SIG-M5 treated with dmso at 0.1 percent for 504 hours (cell line): Measurements from ENCODE around the gene ADAMTS2.

Experiments
- DNase-seq: peaks from one replicate; lab custom pipeline; 2025; ENCODE audit not compliant: unreplicated experiment; lab: John Stamatoyannopoulos, UW

Gene ADAMTS2

DNA sequence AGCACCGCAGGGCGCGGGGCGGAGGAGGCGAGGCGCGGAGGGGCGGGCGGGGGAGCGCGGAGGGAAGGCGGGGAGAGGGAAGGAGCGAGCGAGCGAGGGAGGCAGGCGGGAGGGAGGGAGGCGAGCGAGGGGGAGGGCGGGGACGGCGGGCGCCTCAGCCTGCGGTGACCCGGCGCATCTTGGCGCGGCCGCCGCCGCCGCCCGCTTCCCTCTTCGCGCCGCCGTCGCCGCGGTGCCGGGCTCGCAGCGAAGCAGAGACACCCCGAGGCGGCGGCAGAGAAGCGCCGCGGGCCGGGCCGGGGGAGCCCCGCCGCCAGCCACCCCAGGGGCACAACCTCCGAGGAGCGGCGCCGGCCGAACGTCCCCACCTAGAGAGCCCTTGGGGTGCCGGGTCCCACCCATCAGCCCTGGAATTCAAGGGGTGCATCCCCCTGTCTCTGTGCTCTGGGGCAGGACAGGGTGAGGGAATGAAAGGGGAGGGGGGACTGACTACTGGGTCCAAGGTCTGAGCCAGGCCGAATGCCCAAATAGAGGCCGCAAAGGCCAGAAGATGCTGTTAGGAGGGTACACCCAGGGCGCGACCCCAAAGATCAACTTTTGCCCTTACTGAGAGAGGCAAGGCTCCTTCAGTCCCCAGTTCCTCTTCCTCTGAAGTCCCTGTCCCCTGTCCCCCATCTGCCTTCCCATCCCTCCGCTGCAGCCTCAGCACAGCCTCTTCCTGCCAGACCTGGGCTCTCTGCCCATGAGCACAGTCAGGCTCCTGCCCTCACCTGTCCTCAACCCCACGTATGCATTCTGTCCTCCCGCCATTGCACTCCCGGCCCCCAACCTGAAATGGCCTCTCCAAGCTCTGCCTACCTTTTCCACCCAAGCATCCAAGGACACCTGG, at the start of gene ADAMTS2:
ADAMTS2 (minus strand) TSS at position 29 of the 889 bp plus-strand sequence. CDS start 133 bp downstream, outside the sequence.
- DNase-seq: peak; percentile 47

DNA sequence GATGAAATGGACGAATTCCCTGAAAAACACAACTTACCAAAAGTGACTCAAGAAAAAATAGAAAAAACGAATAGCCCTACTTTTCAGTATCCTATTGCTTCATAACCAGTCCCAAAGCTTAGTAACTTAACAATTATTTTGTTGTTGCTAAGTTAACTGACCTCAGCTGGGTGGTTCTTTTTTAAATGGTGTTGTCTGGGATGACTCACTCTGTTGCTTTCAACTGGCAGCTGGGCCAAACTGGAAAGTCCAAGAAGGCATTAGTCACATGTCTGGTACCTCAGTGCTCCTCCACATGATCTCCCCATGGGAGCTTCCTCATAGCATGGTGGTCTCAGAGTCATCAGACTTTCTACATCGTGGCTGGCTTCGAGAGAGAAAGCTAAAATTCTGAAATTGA, 47.8 kb upstream of the ADAMTS2 start:
- DNase-seq: peak; percentile 27

DNA sequence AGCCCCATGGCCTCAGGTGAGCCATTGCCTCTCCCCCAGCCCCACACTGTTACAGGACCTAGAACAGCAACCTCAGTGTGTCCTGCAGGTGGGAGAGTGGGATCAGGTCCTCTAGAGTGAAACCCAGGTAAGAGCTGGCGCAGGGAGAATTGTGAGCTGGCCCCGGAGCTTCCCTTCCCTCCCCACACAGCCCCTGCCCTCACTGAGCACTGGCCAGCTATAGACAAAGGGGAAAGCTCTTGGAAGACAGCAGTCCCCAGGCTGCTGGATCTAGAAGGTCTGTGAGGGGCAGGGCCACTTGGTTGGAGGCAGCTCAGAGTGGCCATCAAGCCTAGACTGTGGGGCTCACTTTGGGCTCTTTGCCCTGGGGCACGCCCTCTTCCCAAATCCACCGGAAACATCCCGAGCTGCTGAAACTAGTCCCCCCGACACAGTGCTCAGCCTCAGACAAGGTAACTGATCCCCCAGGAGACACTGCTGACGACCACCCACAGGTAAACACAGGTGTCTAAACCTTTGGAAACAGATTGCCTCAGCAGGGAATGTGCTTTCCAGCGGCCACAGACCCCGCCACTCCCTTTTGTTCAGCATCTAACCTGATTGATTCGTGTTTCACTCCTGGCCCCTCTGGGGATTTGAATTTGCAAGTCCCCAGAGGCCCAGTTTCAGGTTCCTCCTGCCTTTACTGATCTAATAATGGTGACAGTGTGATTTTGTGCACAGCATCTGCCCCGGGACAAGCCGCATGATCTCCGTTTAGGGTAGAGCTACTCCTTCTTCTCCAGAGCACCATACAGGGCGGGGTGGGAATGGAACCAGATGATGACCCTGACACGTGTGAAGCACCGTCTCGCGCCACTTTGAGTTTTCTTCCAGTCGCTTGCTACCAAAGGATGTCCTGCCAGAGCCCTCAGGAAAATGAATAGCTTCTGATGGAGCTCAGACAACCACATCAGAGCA, 42.2 kb upstream of the ADAMTS2 start:
- DNase-seq: no peak

DNA sequence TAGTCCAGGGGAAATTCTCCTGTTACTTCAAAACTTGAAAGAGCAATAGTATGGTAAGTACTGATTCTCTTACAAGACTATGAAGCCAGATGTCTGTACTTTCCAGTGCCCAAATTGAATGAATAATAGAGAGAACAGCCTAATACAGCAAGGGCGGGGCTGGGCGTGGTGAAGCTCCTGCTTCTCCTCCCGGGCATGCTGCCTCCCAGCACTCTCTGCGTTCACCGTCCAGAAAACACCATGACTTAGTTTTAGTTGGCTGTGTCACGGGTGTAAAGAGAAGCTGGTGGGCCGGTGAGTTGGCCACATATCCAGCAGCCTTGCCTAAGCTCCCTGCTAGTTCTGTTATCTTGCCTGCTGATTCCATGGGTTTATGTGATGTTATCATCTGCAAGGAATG, 40.7 kb upstream of the ADAMTS2 start:
- no peak for DNase-seq

GRCh38 chr5:179382486-179382885, 37.2 kb upstream of the ADAMTS2 start:
- no peak for DNase-seq

DNA sequence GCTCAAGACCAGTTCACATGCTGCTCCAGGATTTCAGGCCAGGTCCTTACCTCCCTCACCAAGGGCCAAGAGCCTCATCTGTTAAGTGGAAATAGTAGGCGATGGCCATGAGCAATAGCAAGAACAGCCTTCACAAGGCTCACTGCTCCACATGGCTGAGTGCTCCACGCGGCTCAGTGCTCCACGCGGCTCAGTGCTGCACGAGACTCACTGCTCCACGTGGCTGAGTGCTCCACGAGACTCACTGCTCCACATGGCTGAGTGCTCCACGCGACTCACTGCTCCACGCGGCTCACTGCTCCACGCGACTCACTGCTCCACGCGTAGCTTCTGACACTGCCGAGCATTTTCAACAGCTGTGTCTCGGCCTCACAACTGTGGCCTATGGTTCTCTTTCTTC, 36.4 kb upstream of the ADAMTS2 start:
- no peak for DNase-seq

DNA sequence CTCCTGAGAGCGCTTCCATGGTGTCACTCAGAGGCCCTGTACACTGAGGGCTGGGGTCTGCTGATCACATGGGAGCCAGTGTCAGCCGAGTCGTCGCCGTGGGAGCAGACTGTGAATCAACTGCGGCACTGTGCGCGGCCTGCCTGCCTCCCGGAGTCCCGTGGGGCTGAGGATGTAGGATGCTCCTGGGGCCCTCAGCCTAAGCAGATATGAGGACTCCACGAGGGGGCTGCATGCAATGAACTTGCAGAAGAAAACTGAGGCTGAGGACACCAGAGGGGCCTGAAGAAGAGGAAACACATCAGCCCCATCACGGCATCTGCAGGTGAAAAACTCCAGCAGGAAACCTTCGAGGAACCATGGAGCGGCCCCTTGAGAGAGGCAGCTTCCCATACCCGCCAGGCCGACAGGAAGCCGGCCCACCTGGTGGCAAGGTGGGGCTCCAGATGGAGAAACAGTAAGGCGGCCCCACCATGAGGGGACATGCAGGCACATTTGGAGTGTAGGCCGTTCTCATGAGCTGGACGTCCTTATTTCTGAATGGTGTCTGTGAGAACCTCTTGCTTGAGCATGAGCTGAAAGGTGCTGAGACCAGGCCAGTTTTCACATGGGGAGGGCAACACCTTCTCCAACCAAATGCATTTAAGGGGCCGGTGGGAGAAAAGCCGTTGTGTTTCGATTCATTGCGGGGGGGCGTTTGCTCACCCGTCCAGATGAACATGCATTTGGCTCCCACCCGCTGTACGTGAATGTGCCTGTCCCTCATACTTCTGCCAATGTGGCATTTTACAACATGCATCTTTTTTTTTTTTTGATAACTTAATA, 35.2 kb upstream of the ADAMTS2 start:
- DNase-seq: no peak

DNA sequence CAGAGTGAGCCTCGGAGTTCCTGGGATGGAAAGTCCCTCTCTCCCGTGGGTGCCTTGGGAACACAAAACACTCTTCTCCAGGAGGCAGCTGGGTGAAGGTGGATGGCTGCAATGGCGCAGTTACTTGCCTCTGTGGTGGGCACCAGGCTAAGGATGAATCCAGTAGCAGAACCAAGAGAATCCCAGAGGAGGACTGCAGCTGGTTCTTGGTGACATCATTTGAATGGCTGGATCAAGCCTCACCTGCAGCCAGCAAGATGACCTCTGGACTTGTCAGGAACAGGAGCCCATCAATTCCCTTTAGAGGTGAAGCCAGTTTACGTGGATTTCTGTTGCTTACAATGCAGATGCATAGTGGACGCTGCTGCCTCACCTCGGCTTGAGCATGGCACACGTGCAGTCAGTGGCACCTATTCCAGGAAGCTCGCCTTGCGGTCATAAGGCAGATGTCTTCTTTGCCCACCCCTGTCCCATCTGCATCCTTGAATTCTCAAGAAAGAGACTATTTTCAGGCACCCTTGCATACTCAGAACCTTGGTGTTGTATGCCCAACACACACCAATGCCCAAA, 34.1 kb upstream of the ADAMTS2 start:
- no peak for DNase-seq

DNA sequence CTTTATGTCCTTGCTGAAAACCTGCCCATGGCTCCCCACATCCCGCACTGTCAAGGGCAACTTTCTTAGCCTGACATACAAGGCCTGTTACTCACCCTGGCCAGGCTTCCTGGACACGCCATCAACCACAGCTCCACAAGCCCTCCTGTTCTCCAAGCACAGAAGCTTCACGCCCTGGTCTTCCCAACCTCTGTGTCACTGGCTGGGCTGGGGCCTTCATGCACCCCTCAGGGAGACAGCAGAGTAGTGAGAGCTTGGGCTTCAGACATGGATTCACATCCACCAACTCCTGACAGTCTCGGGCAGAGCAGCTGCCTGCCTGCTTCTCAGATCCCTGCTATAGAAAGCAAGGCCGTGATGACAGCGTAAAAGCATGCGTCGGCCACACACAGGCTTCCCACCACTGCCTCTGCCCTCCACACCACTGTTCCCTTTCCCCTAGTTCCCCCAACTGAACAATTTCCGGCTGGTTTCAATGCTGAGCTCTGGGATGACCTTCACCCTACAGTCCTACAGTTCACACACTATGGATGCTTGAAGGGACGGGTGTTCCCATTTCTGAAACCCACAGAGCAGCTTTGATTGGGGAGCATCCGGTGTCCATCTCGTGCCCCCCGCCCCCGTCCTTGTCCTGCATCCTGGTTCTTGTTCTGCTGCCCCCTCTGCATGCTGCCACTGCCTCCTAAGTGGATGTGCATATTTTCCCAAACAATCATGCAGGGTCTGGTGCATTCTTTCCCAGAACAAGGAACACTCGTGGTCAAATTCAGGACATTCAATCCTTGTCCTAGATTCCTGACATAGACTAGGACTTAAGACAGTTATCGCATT, 33.4 kb upstream of the ADAMTS2 start:
- DNase-seq: no peak

GRCh38 chr5:179378116-179378440, 32.8 kb upstream of the ADAMTS2 start:
- no peak for DNase-seq

GRCh38 chr5:179377421-179378115, 32.3 kb upstream of the ADAMTS2 start:
- DNase-seq: no peak

- DNase-seq: no peak
Measured at GRCh38 chr5:179376701-179377420, 31.6 kb upstream of the ADAMTS2 start.

GRCh38 chr5:179375831-179376365, 30.6 kb upstream of the ADAMTS2 start:
- DNase-seq: no peak

DNA sequence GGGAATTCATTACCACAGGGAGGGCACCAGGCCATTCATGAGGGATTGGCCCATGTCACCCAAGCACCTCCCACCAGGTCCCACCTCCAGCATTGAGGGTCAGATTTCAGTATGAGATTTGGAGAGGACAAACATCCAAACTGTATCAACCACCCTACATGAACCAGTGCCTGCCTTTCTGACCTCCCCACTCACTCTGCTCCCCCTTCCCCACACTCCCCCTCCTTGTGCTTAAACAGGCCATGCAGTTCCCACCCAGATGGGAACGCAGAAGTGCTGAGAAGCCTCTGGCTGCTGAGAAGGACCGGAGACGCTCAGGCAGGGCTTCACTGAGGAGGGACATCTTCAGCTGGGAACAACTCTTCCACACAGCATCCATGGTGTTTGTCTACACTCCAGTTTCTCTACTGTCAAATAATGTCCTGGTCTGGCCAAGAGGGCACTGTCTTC, 30.0 kb upstream of the ADAMTS2 start:
- no peak for DNase-seq

- DNase-seq: no peak
Measured at GRCh38 chr5:179374506-179375235, 29.4 kb upstream of the ADAMTS2 start.

- DNase-seq: no peak
Measured at GRCh38 chr5:179373961-179374505, 28.8 kb upstream of the ADAMTS2 start.
